RWPE1 (cell line): Measurements from ENCODE around the gene ARHGEF6.

ENCODE experiments used
- CTCF ChIA-PET: fragments of 350-600 bp; sonication (Branson Sonifier 250); formaldehyde crosslinking; extraction: SDS; loops from one replicate; lab custom pipeline; 2021; lab: Yijun Ruan, JAX
- POLR2A ChIA-PET: fragments of 400-600 bp; formaldehyde crosslinking; extraction: SDS; loops from one replicate; lab custom pipeline; 2020; ENCODE audit warnings: antibody characterized with exemption; ENCODE audit not compliant: low non-redundant PET; lab: Yijun Ruan, JAX
- DNase-seq: peaks from one replicate; pipeline ENCODE4 v3.0.0; 2012; ENCODE audit warnings: low spot score
- H3K27ac ChIP-seq: fragments of 450-650 bp; 2 replicates; pipeline ENCODE4 v1.5.1; 2017
- CTCF ChIP-seq: fragments of 450-650 bp; conservative IDR thresholded peaks from 2 replicates; pipeline ENCODE4 v1.5.1; 2017; ENCODE audit warnings: low read depth, mild to moderate bottlenecking

The ARHGEF6 gene

GRCh38 chrX:136764206-136764605 is 16.5 kb downstream of the ARHGEF6 start:
- ChIA-PET POLR2A (no interaction called here), CTCF (no interaction called here)
- TF ChIP-seq CTCF, result no peak
- no peak overlapping the region for H3K27ac ChIP-seq
- no peak for DNase-seq

- no peak overlapping the region for H3K27ac ChIP-seq
- DNase-seq, result no peak
- no peak for TF ChIP-seq CTCF
- ChIA-PET POLR2A (no interaction called here), CTCF (no interaction called here)
Measured at GRCh38 chrX:136762820-136763452, 17.8 kb downstream of the ARHGEF6 start.

- ChIA-PET CTCF (no interaction called here), POLR2A (no interaction called here)
- TF ChIP-seq CTCF, result no peak
- H3K27ac ChIP-seq, result no peak overlapping the region
- DNase-seq, result no peak
Measured at GRCh38 chrX:136761421-136761820, 19.3 kb downstream of the ARHGEF6 start.

DNA sequence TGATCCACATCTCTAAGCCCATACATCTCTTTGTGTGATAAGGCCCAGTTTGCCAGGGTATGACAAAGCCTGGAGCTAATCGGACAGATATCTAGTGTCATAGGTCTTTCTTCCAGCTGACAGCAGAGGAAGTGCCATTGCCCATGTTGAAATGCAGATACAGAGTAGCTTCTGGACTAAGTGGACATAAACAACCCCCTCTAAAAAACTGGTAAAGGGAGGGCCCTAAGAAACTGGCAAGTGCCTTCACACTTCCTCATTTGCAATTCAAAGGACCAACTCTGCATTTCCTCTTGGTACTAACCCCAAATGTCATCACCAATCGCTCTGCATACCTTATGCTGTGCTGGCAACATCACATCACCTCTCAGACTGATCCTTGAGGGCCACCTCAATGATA is 20.8 kb downstream of the ARHGEF6 start:
- no peak overlapping the region for H3K27ac ChIP-seq
- ChIA-PET CTCF (no interaction called here), POLR2A (no interaction called here)
- no peak for DNase-seq
- TF ChIP-seq CTCF, result no peak

DNA sequence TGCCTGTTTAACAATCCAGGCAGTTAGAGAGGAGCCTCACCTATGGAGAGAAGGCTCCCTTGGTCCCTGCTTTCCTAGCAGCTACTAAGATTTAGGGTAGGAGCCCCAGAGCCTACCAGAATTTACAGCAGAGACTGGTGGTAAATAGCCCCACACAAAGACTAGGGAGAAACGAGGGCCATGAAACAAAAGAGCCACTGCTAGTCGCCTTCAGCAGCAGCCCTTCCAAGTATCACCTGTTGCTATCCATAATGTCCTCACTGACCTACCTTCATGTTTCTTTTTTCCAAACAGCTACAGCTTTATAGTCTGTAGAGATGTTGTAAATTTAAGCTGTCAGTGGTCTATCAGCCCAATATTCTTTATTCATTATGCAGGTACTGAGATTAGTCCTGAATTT is 25.3 kb downstream of the ARHGEF6 start:
- ChIA-PET POLR2A (no interaction called here), CTCF (no interaction called here)
- TF ChIP-seq CTCF, result no peak
- H3K27ac ChIP-seq, result no peak overlapping the region
- DNase-seq, result no peak

DNA sequence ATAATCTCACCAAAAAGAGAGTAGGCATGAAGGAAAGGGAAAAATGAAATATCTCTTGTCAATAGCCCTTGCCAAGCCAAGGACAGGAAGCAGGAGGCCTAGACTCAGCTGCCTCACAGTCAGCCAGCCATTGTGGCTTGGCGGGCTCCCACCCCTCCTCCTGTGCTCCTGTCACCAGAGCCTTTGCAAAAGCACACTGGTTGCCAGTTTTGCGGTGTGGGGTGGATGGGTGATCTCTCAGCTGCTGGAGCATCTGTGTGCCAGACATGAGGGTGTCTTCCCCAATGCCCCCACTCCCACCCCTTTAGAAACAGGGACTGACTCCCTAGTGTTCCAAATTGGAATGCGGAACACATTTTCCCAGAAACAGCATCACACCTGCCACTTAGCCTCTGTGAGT is 26.1 kb downstream of the ARHGEF6 start:
- no peak for DNase-seq
- POLR2A ChIA-PET, result no interaction called here
- H3K27ac ChIP-seq, result no peak overlapping the region
- CTCF ChIA-PET, result no interaction called here
- no peak for TF ChIP-seq CTCF
